HG02678 (cell line): ENCODE data around the gene NSD1.
A peak's percentile ranks its signal among the peaks of the same experiment; 100 is the strongest.
"Not testable (repeated sequence)": the region's sequence is repeated elsewhere in the genome, so short reads cannot be mapped to it uniquely, and the experiment has no call there.

Source experiments
- ATAC-seq: cut with Tn5 transposase; IDR thresholded peaks from one replicate; pipeline ENCODE4 v1.9.1; 2021; ENCODE audit warnings: mild to moderate bottlenecking, moderate library complexity; ENCODE audit not compliant: unreplicated experiment

Gene NSD1

DNA sequence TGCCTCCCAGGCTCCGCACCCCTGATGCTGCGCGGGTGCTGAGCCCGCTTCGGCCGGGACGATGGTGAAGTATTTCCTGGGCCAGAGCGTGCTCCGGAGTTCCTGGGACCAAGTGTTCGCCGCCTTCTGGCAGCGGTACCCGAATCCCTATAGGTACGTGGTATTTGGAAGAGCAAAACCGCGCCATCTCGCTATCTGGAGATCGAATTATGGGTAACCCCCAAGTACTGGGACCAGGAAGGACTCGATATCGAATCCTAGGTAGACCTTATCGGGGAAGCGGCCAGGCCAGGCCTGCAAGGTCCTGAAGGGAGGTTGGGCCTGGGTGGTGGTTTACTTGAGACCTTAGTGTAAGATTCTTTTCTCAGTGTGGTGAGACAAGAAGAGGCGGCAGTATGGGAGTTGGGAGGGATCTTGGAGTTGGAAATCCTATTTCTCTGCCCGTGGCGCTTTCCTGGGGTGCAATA lies 170.4 kb downstream of the NSD1 start:
- ATAC-seq: peak; percentile 2

DNA sequence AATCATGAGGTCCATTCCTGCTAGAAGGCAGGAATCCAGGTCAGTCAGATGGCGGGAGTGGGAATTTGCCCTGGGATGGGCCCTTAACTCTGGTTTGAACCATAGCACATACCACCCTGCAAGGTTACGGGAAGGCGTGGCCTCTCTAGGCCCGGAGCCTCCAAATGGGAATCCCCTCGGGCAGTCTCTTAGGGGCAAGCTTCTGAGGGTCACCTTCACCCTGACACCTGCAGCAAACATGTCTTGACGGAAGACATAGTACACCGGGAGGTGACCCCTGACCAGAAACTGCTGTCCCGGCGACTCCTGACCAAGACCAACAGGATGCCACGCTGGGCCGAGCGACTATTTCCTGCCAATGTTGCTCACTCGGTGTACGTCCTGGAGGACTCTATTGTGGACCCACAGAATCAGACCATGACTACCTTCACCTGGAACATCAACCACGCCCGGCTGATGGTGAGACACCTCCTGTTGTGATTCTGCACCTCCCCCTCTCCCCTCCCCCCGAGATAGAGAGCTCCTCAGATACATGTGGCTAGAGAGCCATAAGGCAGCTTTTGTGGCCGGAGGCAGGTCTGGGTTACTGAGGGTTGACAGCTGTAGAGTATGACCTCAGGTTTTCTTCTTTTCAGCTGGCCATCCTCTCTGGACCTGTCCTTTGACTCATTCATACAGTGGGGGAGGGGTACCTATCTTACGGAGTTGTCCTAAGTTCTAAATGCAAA lies 171.0 kb downstream of the NSD1 start:
- ATAC-seq: no peak

DNA sequence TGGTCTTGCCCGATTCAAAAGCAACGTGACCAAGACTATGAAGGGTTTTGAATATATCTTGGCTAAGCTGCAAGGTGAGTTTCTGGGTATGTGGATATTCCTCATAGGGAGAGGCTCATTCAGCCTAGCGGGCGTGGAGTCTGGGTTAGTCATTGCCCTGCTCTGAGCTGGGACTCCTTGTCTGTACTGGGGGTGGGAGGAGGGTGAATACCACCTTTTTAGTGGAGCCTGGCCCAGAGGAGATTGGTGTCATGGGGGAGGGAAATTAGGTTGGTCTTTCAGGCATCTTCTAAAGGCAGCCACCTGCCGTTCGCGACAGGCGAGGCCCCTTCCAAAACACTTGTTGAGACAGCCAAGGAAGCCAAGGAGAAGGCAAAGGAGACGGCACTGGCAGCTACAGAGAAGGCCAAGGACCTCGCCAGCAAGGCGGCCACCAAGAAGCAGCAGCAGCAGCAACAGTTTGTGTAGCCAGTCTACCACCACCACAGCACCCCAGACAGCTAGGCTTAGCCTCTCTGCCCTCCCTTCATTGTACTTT lies 172.6 kb downstream of the NSD1 start:
- not testable (repeated sequence) for ATAC-seq

DNA sequence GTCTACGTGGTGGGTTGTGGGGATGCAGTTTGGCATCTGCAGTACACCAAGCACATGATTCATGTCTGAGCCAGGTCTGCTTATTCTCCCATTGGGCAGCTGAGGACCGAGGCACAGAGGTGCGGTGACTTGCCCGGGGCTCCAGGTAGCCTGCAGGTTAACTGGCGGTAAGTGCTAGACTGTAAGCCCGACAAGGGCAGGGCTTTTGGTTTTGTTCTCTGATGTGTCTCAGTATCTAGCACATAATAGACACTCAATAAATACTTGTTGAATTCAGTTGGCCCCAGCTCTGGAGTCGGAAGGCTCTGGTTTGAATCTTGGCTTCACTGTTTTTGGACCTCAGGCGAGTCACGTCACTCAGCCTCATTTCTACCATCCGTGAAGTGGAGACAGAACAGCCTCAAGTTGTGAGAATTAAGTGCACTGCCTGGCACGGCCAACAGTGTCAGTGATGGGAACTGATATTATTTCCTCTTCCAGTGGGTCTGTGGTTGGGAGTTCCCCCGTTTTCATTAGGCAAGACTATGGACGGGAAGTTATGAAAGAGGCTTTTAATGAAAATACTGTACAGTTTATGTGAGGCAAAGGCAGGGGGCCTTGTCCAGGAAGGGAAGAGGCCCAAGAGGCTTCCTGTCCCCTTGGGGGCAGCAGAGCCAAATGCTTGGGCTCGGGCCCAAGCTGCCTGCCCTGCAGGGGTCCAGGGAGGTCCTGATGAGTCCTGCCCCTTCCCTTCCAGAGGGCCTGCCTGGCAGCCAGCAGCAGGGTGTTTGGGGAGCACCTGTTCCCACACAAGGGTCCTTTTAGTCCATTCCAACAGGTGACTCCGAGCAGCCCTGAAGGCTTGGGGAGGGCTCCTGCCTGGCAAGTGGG lies 173.3 kb downstream of the NSD1 start:
- ATAC-seq: no peak

DNA sequence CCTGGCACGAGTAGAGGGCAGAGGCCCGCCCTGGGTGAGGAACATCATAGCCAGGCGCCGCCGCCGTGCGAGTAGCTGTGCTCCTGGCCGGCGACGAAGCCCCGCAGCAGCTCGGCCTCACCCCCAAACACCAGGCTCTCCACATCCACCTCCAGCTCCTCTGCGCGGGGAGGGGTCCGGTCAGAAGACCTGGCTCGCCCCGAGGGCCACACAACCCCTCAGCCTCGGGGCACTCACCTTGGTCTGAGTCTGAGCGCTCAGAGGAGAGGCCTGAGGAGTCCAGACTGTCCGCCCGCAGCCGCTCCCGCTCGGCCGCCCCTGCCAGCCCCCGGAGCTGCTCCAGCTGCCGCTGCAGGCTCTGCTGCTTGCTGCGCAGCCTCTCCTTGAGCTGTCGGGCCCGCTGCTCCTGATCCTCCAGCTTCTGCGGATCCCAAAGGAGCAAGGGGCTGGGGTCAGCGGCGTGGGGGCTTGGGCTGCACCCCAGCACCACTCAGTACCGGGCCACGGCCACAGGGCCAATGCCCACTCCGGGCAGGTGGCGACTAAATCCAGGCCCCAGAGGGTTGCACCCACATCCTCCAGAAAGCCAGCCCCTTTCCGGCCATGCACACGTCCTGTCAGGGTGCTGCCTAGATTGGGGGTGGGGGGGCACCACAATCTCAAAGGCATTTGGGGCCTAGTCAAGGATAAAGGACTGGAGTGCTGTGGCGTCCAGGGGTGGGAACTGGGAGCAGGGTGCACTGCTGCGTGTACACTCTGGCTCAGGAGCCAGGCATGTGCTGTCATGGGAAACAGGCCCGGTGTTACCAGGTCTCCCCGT lies 174.2 kb downstream of the NSD1 start:
- no peak for ATAC-seq

DNA sequence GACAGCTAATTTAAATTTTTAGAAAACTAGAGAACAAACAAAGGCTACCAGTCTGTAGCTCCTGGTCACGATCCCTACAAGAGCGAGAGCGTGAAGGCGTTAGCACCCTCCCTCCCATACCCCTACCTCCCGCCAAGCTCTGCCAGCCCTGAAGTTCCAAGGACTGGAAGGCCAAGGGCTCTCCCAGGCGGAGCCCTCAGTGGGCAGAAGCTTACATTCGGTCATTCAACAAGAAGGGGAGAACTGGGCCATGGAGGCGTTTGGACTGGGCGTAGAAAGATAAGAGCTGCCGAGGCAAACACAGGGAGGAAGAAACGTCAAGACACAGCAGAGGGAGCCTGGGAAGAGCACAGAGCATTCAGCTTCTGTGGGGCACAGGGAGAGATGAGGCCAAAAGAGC lies 175.2 kb downstream of the NSD1 start:
- ATAC-seq: no peak

DNA sequence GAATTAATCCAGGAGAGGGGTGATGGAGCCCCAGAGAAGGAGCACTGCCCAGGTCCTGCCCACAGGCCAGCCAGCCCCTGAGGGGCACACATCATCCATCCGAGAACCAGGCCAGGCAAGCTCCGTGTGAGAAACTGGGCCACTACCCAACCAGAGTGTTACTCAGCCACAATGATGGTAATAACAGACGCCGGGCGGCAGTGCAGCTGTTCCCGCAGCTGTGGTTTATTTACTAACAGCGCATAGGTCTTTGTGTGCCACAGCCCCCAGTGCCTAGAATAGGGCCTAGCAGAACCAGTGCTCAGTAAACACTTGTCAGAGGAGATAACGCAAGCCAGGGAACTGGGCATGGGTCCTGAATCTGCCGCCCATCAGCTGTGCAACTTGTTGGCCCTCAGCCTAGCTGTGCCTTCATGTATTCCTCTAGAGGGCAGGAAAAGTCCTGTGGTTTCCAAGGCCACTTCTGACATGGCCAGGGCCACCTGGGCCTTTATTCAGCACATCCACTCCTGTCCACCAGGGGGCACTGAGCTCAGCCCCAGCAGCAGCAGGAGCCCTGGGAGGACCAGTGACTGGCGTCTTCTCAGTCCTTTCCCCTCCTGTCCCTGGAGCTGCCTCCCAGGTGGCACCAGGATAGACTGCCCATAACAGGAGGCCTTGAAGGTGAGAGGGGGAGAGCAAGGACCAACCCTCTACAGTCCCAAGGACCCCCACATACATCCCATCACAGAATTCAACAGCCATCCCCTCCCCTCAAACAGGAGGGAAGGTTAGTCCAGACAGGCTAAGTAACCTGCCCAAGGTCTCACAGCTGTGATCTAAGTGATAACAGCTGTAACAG lies 176.0 kb downstream of the NSD1 start:
- no peak for ATAC-seq

DNA sequence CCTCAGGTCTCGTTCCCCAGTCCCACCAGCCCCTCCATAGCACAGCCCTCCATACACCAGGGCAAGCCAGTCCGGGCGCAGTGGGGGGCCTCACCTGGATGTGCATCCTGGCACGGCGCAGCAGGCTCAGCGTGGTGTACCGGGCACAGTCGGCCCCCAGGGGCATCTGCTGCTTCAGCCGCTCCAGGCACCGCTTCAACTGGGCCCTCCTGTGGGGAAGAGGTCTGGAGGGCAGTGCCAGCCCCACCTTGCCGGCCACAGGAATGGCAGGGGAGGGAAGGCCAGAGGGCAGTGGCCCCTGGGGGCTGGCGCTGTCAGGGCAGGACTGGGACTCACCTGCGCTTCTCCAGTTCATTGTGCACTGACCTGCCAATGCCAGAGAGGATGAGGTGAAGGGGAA lies 176.8 kb downstream of the NSD1 start:
- no peak for ATAC-seq

DNA sequence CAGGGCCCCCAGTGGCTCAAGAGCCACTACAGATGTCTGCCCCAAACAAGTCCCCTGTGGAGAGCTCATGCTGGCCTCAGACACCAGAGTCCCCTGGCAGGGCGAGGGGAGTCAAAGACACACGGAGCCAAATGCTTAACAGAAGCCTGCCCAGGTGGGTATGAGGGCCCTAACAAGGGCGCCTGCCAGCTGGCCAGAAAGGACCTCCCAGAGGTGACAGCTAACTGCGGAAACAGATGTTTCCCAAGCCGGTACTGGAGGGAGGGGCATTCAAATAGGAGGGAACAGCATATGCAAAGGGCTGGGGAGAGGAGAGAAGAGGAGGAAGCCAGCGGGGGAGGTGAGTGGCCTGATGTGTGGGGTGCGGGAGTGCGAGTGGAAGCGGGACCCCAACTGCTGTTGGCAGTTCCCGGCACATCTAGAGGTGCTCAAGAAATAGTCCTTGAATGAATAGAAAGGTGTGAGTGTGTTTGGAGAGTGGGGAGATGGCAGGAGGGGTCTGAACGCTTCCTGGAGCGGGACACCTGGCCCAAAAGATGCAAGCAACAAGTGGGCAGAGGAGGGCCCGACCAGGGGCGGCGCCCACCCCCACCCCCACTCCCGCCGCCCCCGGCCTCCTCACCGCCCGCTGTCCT lies 177.3 kb downstream of the NSD1 start:
- peak; percentile 37 for ATAC-seq

DNA sequence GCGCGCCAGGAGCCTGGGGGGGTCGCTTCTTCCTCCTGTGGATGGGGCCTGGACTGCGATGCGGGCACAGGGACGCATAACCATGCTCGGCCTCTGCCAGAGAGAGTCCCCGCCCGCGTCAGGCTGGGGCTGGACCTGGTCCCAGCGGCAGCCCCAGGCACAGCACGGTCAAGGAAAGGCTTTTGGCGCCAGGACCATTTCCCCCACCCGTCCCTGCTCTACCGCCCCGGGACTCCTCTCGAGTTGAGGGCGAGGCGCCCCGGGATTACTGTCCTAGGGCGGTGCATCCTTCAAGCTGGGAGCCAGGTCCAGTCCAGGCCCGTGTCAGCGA lies 177.8 kb downstream of the NSD1 start:
- peak; percentile 2 for ATAC-seq

DNA sequence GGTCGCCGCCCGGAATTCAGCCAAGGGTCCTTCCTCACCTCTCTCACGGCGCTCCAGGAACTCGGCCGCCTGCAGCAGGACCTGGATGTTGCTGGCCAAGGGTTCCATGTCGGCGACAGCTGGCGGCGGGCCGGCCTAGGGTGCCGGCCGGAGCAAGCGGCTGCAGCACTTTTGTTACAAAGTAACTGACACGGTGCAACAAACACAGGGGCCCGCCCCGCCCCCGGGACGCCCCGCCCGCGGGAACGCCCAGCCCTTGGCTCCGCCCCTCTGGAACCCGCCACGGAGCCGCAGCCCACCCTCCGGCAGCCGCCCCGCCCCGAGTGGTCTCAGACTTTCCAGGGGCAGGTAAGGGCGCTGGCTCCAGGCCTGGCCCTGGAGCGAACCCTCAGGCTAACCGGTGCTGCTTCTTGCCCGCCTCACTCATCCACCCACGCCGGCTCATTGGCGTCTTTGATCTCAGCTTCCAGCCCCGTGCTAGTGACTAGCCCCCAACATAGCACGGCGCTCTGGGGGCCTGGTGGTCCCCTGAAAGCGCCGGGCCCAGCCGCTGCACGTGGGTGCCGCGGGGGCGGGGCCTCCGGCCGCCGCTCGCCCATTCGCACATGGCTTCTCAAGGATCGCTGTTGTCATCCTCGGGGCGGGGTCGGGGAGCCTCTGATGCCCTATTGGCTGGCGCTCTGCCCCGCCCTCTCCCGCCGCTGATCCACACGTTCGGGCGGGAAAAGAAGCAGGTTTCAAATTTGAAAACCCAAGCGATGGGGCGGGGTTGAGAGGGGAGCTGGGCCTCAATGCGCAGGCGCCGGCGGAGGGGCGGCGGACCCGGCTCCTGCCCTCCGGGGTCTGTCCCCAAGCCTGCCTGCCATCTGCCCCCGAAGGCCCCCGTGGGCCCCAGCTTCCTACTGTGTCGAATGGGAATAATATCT lies 178.4 kb downstream of the NSD1 start, which contains the start of gene MXD3:
MXD3 (minus strand) TSS at position 176 of the 926 bp plus-strand sequence; CDS start at position 108, 68 bp downstream.
- ATAC-seq: peak; percentile 78

DNA sequence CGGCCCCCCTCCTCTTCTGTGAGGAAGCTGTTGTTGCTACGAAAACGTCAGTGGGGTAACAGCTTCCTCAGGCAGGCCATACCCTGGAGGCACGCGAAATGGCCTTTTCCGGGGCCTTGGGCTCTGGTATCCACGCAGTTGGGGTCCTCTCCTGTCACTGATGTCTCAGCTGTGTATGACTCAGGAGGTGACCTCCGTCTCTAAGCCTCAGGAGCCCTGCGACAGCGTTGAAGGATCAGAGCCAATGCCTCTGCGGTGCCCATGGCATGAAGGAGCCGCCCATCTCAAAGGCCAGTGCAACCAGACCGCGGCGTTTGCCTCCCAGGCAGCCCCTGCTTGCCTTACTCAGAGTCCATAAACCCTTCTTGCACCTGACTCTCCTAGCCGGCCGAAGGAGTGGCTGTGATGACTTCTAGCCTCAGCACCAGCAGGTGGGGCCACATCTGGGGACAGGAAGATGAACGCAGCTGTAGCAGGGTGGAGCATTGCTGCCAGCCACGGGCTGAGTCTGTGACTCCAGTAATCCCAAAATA lies 179.1 kb downstream of the NSD1 start:
- peak; percentile 21 for ATAC-seq

DNA sequence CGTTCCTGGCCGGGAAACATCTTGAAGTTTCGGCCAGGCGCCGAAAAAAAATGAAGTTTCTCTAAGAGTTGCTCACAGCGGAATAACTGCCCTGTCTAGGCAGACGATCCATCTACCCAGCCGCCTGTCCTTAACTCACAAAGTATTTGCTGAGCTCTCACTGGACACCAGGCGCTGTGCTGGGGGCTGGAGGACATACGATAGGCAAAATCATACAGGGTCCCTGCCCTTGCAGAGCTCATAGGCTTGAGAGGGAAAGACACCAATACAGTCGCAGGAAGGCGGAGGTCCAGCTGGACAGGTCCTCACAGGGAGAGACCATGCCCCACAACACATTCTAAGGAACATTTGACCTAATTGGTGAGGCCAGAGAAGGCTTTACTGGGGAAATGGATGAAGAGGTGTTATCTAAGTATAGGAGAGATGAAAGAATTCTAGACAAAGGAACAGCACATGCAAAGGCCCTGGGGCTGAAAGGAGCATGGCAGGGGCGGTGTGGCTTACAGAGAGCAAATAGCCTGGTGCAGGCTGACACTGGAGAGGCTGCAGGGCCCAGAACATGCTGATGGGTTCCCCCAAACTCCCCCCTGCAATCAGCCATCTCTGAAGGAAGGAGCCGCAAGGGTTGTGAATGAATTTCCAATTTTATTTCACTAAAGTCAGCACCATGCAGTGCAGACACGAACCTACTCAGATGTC lies 180.1 kb downstream of the NSD1 start:
- ATAC-seq: no peak

DNA sequence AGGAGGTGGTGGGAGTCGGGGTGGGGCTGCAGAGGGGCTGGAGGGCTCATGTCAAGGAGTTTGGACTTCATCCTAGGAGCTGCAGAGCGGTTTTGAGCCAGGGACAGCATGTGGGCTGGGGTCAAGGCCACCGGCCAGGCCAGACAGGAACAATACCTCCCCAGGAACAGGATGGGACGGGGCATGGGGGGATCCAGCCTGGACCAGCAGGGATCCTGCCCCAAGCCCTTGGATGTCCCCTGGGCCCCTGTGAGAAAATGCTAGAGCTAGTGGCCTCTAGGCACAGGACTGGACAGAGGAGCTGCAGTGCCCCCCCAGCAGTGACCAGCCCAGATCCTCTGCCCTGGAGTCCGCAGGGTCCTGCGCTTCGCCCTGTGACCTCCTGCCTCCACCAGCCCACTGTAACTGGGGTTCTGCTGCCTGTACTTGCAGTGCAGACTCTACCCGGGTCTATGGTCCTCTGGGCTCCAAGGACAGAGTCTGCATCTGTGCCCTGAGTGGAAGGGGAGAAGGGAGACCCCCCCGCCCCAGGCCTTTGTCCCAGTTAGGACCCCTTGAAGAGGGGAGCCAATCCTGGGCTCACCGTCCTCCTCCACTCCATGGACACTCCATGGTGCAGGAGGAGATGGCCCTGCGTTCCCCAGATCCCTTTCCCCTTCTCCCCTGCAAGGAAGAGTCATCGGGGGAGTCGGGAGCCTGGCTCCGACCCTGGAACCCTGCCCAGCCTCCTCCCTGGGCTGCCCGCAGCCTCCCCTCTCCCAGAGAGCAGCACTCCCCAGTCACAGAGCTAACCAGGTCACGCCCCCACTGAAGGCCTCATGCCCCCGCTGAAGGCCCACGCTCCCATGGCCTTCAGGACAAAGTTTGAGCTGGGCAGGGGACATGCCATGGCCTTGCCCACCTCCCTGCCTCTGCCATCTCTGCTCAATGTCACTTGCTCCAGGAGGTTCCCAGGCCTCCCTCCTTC lies 181.1 kb downstream of the NSD1 start:
- no peak for ATAC-seq

DNA sequence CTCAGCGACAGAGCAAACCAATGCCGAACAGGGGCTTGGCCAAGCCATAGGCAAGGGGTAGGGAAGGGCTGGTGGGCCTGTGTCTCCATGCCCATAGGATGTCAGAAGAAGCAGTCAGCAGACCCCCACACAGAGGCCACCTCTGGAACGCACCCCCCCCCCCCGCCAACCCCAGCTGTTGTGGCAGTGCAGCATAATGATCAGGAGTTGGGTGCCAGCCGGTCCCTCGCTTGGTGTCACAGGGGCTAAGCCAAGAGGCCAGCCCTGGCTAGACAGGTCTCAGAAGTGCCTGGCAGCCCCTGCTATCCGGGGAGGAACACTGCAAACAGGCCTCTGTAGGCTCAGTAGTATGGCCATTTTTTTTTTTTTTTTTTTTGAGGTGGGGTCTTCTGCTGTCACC lies 181.8 kb downstream of the NSD1 start:
- no peak for ATAC-seq

DNA sequence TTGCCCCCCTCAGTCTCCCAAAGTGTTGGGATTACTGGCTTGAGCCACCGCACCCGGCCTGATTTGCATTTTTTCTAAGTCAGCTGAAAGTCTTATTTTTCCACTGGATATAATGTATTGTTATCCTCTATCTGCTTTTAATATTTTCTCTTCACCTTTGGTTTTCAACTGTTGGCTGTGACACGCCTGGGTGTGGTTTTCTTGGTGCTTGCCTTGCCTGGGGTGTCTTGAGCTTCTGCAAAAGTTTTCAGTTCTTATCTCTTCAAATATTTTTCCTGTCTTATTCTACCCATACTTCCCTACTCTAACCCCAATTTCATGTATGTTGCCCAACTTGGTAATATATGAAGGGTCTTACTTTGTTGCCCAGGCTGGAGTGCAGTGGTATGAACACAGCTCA lies 182.4 kb downstream of the NSD1 start:
- no peak for ATAC-seq
